AG10803 (cell line): Measurements from ENCODE around the gene S1PR4.

Source experiments
- DNase-seq: peaks from one replicate; pipeline ENCODE4 v3.0.0; 2010; ENCODE audit warnings: low read depth
- H3K4me3 ChIP-seq: 2 replicates; pipeline ENCODE4 v1.5.1; 2011; ENCODE audit warnings: mild to moderate bottlenecking, low read length, control low read depth
- TF ChIP-seq, protein P1 (sequence below): conservative IDR thresholded peaks from 2 replicates; pipeline ENCODE4 v1.5.1; 2011; ENCODE audit warnings: mild to moderate bottlenecking, low read length, control low read depth, inconsistent platforms

The S1PR4 gene

GRCh38 chr19:3192684-3193083 is 14.1 kb downstream of the S1PR4 start:
- no peak overlapping the region for H3K4me3 ChIP-seq
- no peak for DNase-seq
- TF ChIP-seq, protein P1, sequence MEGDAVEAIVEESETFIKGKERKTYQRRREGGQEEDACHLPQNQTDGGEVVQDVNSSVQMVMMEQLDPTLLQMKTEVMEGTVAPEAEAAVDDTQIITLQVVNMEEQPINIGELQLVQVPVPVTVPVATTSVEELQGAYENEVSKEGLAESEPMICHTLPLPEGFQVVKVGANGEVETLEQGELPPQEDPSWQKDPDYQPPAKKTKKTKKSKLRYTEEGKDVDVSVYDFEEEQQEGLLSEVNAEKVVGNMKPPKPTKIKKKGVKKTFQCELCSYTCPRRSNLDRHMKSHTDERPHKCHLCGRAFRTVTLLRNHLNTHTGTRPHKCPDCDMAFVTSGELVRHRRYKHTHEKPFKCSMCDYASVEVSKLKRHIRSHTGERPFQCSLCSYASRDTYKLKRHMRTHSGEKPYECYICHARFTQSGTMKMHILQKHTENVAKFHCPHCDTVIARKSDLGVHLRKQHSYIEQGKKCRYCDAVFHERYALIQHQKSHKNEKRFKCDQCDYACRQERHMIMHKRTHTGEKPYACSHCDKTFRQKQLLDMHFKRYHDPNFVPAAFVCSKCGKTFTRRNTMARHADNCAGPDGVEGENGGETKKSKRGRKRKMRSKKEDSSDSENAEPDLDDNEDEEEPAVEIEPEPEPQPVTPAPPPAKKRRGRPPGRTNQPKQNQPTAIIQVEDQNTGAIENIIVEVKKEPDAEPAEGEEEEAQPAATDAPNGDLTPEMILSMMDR = no peak

DNA sequence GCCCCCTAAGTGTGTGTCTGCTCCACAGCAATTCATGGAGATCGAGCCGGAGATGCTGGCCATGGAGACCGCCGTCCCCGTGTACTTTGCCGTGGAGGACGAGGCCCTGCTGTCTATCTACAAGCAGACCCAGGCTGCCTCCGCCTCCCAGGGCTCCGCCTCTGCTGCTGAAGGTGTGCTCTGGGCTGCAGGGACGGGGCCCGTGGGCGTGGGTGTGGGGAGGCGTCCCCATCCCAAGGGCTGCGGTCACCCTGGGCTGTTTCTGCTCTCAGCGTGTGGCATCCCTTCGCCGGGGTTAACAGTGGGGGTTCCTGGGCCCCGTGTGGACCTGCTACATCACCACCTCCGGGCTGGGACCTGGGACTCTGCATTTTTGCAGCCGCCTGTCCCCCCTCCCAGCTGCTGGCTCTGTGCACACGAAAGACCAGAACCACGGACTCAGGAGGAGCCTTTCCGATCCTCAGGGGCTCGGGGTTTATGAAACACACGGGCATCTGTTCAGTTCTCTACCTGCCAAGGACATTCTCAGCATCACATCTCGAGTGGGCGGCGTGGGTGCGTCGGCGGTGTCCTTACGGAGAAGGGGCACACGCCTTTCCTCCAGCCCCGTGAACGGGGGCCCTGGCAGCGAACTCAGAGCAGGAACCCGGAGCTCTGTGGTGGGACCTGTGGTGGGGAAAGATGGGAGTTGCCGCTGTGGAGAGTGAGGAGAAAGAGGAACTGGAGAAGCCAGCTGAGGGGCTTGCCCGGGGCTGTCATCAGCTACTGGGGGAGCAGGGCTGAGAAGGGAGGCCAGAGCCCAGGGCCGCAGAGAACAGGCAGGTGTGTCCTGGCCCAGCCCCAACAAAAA is 14.9 kb downstream of the S1PR4 start:
- TF ChIP-seq, protein P1 = no peak
- H3K4me3 ChIP-seq = no peak overlapping the region
- DNase-seq = no peak

DNA sequence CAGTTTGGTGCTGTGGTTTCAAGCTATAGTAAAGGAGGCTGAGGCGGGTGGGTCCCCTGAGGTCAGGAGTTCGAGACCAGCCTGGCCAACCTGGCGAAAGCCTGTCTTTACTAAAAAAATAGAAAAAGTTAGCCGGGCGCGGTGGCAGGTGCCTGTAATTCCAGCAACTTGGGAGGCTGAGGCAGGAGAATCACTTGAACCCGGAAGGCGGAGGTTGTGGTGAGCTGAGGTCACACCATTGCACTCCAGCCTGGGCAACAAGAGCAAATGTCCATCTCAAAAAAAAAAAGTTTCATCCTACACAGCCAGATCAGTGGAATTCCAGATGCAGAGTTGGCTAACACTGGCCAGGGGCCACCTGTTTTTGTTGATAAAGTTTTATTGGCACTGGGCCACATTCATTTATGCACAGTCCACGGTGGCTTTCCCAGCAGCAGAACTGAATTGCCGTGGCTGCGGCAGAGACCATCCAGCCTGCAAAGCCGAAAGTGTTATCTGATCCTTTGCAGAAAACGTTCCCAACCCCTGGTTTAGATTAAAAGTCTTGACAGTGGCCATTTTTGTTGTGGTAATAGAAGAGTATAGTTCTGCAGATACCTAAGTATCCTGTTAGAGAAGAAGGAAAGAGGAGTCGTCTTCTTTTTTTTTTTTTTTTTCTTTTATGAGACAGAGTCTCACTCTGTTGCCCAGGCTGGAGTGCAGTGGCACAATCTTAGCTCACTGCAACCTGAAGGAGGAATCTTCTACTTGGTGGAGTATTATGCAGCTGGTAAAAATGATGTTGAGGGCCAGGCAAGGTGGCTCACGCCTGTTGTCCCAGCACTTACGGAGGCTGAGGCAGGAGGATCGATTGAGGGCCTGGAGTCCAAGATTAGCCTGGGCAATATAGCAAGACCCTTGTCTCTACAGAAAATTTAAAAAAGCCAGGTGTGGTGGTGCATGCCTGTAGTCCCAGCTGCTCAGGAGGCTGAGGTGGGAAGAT is 15.8 kb downstream of the S1PR4 start:
- H3K4me3 ChIP-seq = no peak overlapping the region
- no peak for DNase-seq
- TF ChIP-seq, protein P1 = no peak

DNA sequence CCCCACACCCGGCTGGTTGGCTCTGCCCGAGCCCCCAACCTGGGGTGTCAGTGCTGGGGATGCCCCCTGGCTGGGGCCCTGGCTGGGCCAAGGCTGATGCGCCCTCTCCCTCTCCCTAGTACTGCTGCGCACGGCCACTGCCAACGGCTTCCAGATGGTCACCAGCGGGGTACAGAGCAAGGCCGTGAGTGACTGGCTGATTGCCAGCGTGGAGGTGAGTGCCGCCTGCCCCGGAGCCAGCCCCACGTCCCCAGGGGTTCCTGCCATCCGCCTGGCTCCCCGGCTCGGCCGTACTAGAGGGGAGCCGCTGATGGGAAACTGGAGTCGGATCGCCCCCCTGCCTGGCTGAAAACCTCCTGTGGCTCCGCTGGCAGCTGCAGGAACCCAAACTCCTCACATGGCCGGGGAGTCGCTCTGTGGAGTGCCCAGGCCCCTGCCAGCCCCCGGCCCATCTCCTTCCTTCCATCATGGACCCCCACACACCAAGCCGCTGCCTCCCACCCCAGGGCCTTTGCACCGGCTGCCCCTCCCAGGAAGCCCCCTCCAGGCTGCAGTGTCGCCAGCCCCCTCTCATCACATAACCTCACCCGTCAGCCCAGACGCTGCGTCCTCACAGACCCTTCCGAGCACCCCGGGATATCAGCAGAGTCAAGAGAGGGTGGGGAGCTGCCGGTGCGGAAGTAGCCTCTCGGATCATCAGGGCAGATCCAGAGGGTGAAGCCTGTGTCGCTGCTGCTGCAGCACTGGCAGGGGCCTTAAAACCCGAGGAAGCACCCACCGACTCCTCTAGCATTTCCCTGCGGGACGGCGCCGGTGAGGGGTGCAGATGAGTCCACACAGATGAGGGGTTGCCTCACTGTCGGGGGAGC is 17.7 kb downstream of the S1PR4 start:
- no peak overlapping the region for H3K4me3 ChIP-seq
- no peak for DNase-seq
- TF ChIP-seq, protein P1 = no peak

GRCh38 chr19:3196933-3197205 is 18.3 kb downstream of the S1PR4 start:
- DNase-seq = no peak
- TF ChIP-seq, protein P1 = no peak
- H3K4me3 ChIP-seq = no peak overlapping the region

DNA sequence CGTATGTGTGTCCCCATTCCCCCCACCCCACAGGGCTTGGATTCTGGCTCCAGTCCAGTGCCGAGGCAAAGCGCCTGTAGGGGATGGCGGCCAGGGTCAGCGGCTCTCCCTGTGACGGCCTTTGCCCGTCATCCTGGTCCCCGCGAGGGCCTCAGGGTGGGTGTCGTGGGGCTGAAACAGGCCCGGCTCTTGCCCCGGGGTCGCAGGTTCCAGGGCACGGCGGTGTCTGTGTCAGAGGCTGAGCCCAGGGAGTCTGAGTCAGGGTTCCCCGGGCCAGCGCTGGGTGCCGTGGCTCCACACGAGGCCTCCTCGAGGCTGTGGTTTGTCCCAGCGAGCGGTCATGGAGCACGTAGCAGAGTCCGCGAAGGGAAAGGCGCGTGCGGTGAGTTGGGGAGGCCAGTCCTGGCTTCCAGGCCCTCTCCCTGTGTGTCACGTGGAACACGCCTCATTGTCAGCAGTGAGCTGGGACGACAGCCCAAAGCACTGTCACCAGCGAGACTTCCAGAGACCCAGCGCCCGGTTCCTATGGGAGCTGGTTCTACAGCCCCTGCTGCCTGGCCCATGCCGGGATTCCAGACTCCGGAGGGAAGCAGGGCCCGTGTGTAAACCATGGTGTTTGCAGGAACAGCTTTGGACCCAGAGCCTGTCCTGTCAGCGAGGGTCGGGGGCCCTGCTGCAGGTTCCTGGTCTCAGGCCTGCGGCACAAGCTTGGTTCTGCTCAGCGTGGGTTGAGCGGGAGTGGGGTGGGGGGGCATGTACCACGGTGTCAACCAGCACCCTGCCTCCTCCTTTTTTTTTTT is 20.5 kb downstream of the S1PR4 start:
- H3K4me3 ChIP-seq = no peak overlapping the region
- TF ChIP-seq, protein P1 = no peak
- DNase-seq = no peak
